Measurements from ENCODE around the gene SERPINE1. TPM values are rescaled to one million over a fixed set of nuclear protein-coding genes. Genes with fewer than 3 reads are reported as not detected.
A peak's percentile ranks its signal among the peaks of the same experiment; 100 is the strongest.

The SERPINE1 gene
- total and polyA plus RNA-seq, 4 donors = 12.4 to 436 (median 37.0) TPM

GRCh38 chr7:101138213-101138870 lies 11.4 kb downstream of the SERPINE1 start:
- Histone ChIP-seq H3K36me3 (ENCODE audit: control insufficient read depth in 4 of 4, insufficient read depth in 4 of 4, low read length in 4 of 4) (peaks cover 0 to 15% (median 5%) of the 10 kb centered on the region in 4 donors), H3K27ac (ENCODE audit: low read depth in 1 of 2, low read length in 1 of 2) (peak overlapping the region; percentile 54 to 81), H3K9ac (ENCODE audit: insufficient read depth in 1 of 2, low read length in 2 of 2) (no peak overlapping the region), H3K4me1 (ENCODE audit: control insufficient read depth in 5 of 5, insufficient read depth in 5 of 5, low read length in 5 of 5) (peaks cover 0 to 13% (median 0%) of the 10 kb centered on the region in 5 donors), H3K4me3 (no peak overlapping the region), H3K9me3 (ENCODE audit: control insufficient read depth in 4 of 4, insufficient read depth in 3 of 4, low read length in 3 of 4) (no peaks in the 10 kb centered on the region), H3K27me3 (ENCODE audit: control insufficient read depth in 3 of 3, insufficient read depth in 3 of 3, low read length in 2 of 3) (no peaks in the 10 kb centered on the region)
- ATAC-seq (ENCODE audit: insufficient read depth, low FRiP score) (peak; percentile 86), DNase-seq (peak; percentile 42 to 61 (median 54))
- 6% methylated on average over 16 of the region's 16 CpGs for WGBS, 2 donors
- TF ChIP-seq, protein P1, sequence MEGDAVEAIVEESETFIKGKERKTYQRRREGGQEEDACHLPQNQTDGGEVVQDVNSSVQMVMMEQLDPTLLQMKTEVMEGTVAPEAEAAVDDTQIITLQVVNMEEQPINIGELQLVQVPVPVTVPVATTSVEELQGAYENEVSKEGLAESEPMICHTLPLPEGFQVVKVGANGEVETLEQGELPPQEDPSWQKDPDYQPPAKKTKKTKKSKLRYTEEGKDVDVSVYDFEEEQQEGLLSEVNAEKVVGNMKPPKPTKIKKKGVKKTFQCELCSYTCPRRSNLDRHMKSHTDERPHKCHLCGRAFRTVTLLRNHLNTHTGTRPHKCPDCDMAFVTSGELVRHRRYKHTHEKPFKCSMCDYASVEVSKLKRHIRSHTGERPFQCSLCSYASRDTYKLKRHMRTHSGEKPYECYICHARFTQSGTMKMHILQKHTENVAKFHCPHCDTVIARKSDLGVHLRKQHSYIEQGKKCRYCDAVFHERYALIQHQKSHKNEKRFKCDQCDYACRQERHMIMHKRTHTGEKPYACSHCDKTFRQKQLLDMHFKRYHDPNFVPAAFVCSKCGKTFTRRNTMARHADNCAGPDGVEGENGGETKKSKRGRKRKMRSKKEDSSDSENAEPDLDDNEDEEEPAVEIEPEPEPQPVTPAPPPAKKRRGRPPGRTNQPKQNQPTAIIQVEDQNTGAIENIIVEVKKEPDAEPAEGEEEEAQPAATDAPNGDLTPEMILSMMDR (IDR thresholded peaks at IDR 0.05; ENCODE audit: control extremely low read depth, extremely low read depth) = peak; percentile 20

GRCh38 chr7:101140339-101140699 lies 13.4 kb downstream of the SERPINE1 start:
- Histone ChIP-seq H3K9ac (ENCODE audit: insufficient read depth in 1 of 2, low read length in 2 of 2) (no peak overlapping the region), H3K4me3 (no peak overlapping the region), H3K27me3 (ENCODE audit: control insufficient read depth in 3 of 3, insufficient read depth in 3 of 3, low read length in 2 of 3) (peaks cover 0 to 3% (median 0%) of the 10 kb centered on the region in 3 donors), H3K36me3 (ENCODE audit: control insufficient read depth in 4 of 4, insufficient read depth in 4 of 4, low read length in 4 of 4) (peaks cover 0 to 9% (median 3%) of the 10 kb centered on the region in 4 donors), H3K9me3 (ENCODE audit: control insufficient read depth in 4 of 4, insufficient read depth in 3 of 4, low read length in 3 of 4) (no peaks in the 10 kb centered on the region), H3K27ac (ENCODE audit: low read depth in 1 of 2, low read length in 1 of 2) (no peak overlapping the region), H3K4me1 (ENCODE audit: control insufficient read depth in 5 of 5, insufficient read depth in 5 of 5, low read length in 5 of 5) (peaks cover 0 to 13% (median 0%) of the 10 kb centered on the region in 5 donors)
- DNase-seq (no peak), ATAC-seq (ENCODE audit: insufficient read depth, low FRiP score) (no peak)
- WGBS, 2 donors = 35 to 37% methylated on average over 3 of the region's 3 CpGs
- TF ChIP-seq, protein P1 (IDR thresholded peaks at IDR 0.05; ENCODE audit: control extremely low read depth, extremely low read depth) = no peak

DNA sequence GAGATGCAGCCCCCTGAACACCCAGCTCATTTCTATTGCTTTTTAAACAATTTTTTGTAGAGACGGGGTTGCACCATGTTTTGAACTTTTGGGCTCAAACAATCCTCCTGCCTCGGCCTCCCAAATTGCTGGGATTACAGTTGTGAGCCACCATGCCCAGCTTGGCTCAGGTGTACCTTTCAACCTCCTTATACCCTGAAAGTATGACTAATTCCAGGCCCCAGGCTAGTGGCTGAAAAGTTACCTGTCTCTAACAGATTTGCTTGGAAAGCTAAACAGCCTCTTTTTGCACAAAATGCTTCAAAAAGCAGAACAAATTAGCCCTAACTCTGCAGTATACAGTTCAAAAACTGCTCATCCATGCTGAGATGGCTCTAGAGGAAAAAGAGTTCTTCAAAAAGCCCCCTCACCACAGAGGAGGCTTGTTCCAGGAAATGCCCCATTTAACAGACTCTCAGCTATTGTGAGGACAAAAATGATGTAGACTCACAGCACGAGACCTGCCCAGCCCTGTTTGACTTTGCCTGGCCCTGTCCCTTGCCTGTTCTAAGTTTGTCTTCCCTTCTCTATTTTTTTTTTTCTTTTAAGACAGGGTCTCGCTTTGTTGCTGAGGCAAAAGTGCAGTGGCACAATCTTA lies 14.0 kb downstream of the SERPINE1 start:
- TF ChIP-seq, protein P1 (IDR thresholded peaks at IDR 0.05; ENCODE audit: control extremely low read depth, extremely low read depth) = no peak

More for the DNA sequence above, 14.0 kb downstream of the SERPINE1 start:
- ATAC-seq (ENCODE audit: insufficient read depth, low FRiP score) = no peak
- H3K27ac ChIP-seq (ENCODE audit: low read depth in 1 of 2, low read length in 1 of 2) = no peak overlapping the region
- no peak overlapping the region for H3K9ac ChIP-seq (ENCODE audit: insufficient read depth in 1 of 2, low read length in 2 of 2)
- peaks cover 0 to 3% (median 0%) of the 10 kb centered on the region in 3 donors for H3K27me3 ChIP-seq (ENCODE audit: control insufficient read depth in 3 of 3, insufficient read depth in 3 of 3, low read length in 2 of 3)
- peaks cover 0 to 3% (median under 1%) of the 10 kb centered on the region in 4 donors for H3K36me3 ChIP-seq (ENCODE audit: control insufficient read depth in 4 of 4, insufficient read depth in 4 of 4, low read length in 4 of 4)
- no peak overlapping the region for H3K4me3 ChIP-seq
- H3K9me3 ChIP-seq (ENCODE audit: control insufficient read depth in 4 of 4, insufficient read depth in 3 of 4, low read length in 3 of 4) = no peaks in the 10 kb centered on the region
- WGBS, 2 donors = 88 to 91% methylated on average over 4 of the region's 4 CpGs
- DNase-seq = no peak
- H3K4me1 ChIP-seq (ENCODE audit: control insufficient read depth in 5 of 5, insufficient read depth in 5 of 5, low read length in 5 of 5) = peaks cover 0 to 13% (median 0%) of the 10 kb centered on the region in 5 donors

All from lung (tissue), 12 donors.